ENCODE data around the gene DYNLT5. TPM values are rescaled to one million over a fixed set of nuclear protein-coding genes. Genes with fewer than 3 reads are reported as not detected.

The DYNLT5 gene
- total and polyA plus RNA-seq, 2 donors (not counting 1 experiment from before 2014, with no cell fraction given) = 0.32 to 0.50 TPM

GRCh38 chr1:66770240-66770639, 18.0 kb downstream of the DYNLT5 start:
- H3K9me3 ChIP-seq (ENCODE audit: control insufficient read depth, insufficient read depth, low read depth, low read length) = no peaks in the 10 kb centered on the region
- no peak overlapping the region for H3K27ac ChIP-seq (ENCODE audit: insufficient read depth, low read length)
- H3K9ac ChIP-seq (ENCODE audit: insufficient read depth, low read length) = no peak overlapping the region
- no peaks in the 10 kb centered on the region for H4K20me1 ChIP-seq (ENCODE audit: control insufficient read depth, extremely low read depth, insufficient read depth, low read length)
- H3K27me3 ChIP-seq (ENCODE audit: control insufficient read depth, insufficient read depth, low read length) = no peaks in the 10 kb centered on the region
- no peaks in the 10 kb centered on the region for H3K4me1 ChIP-seq (ENCODE audit: control insufficient read depth, extremely low read depth, insufficient read depth, low read length)
- no peak overlapping the region for H3K4me3 ChIP-seq (replicated peaks in 1 of 4; ENCODE audit: control extremely low read depth in 1 of 4, insufficient read depth in 1 of 4, low read depth in 3 of 4, low read length in 4 of 4)
- no peaks in the 10 kb centered on the region for H3K79me2 ChIP-seq (ENCODE audit: control insufficient read depth, insufficient read depth, low read length)
- H3K4me2 ChIP-seq (ENCODE audit: extremely low read depth, insufficient read depth, low read length) = no peak overlapping the region
- no peak overlapping the region for H2AFZ ChIP-seq (ENCODE audit: low read length)
- H3K36me3 ChIP-seq (ENCODE audit: control insufficient read depth, insufficient read depth, low read length) = no peaks in the 10 kb centered on the region
- no peak for TF ChIP-seq CTCF (conservative IDR thresholded peaks at IDR 0.05 in 1 of 2, IDR thresholded peaks at IDR 0.05 in 1 of 2; ENCODE audit: low read depth in 1 of 2, low read length in 2 of 2)
- no peak for TF ChIP-seq EZH2 (IDR thresholded peaks at IDR 0.05; ENCODE audit: low read length, missing control alignments)
- no peak for DNase-seq (ENCODE audit: low read depth in 2 of 2)

GRCh38 chr1:66770694-66771093, 18.4 kb downstream of the DYNLT5 start:
- Histone ChIP-seq H3K4me2 (ENCODE audit: extremely low read depth, insufficient read depth, low read length) (no peak overlapping the region), H3K4me1 (ENCODE audit: control insufficient read depth, extremely low read depth, insufficient read depth, low read length) (no peaks in the 10 kb centered on the region), H3K36me3 (ENCODE audit: control insufficient read depth, insufficient read depth, low read length) (no peaks in the 10 kb centered on the region), H3K79me2 (ENCODE audit: control insufficient read depth, insufficient read depth, low read length) (no peaks in the 10 kb centered on the region), H4K20me1 (ENCODE audit: control insufficient read depth, extremely low read depth, insufficient read depth, low read length) (no peaks in the 10 kb centered on the region), H3K9me3 (ENCODE audit: control insufficient read depth, insufficient read depth, low read depth, low read length) (no peaks in the 10 kb centered on the region), H2AFZ (ENCODE audit: low read length) (no peak overlapping the region), H3K27ac (ENCODE audit: insufficient read depth, low read length) (no peak overlapping the region), H3K27me3 (ENCODE audit: control insufficient read depth, insufficient read depth, low read length) (no peaks in the 10 kb centered on the region), H3K9ac (ENCODE audit: insufficient read depth, low read length) (no peak overlapping the region), H3K4me3 (replicated peaks in 1 of 4; ENCODE audit: control extremely low read depth in 1 of 4, insufficient read depth in 1 of 4, low read depth in 3 of 4, low read length in 4 of 4) (no peak overlapping the region)
- DNase-seq (ENCODE audit: low read depth in 2 of 2) = no peak
- TF ChIP-seq EZH2 (IDR thresholded peaks at IDR 0.05; ENCODE audit: low read length, missing control alignments) = no peak
- no peak for TF ChIP-seq CTCF (conservative IDR thresholded peaks at IDR 0.05 in 1 of 2, IDR thresholded peaks at IDR 0.05 in 1 of 2; ENCODE audit: low read depth in 1 of 2, low read length in 2 of 2)

DNA sequence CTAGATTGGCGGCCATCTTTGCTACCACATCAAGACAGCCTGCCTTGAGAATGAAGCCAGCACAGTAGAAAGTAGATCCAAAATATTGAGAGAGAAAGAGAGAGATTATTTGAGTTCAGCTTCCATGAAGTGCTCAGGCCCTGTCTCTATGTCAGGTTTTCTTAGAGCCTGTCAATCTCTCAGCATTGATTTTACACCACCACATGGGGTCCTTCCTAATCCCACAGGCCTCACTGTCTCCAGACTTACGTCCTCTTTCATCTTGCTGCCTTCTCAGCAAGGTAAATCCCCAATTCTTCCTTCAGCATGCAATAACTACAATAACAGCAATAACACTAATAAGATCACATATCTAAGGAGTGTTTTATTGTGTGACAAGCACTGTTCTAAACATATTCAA, 21.0 kb downstream of the DYNLT5 start:
- Histone ChIP-seq H3K9me3 (ENCODE audit: control insufficient read depth, insufficient read depth, low read depth, low read length) (no peaks in the 10 kb centered on the region), H3K79me2 (ENCODE audit: control insufficient read depth, insufficient read depth, low read length) (no peaks in the 10 kb centered on the region), H3K4me3 (replicated peaks in 1 of 4; ENCODE audit: control extremely low read depth in 1 of 4, insufficient read depth in 1 of 4, low read depth in 3 of 4, low read length in 4 of 4) (no peak overlapping the region), H3K27ac (ENCODE audit: insufficient read depth, low read length) (no peak overlapping the region), H2AFZ (ENCODE audit: low read length) (no peak overlapping the region), H3K4me2 (ENCODE audit: extremely low read depth, insufficient read depth, low read length) (no peak overlapping the region), H3K9ac (ENCODE audit: insufficient read depth, low read length) (no peak overlapping the region), H4K20me1 (ENCODE audit: control insufficient read depth, extremely low read depth, insufficient read depth, low read length) (no peaks in the 10 kb centered on the region), H3K36me3 (ENCODE audit: control insufficient read depth, insufficient read depth, low read length) (no peaks in the 10 kb centered on the region), H3K27me3 (ENCODE audit: control insufficient read depth, insufficient read depth, low read length) (no peaks in the 10 kb centered on the region), H3K4me1 (ENCODE audit: control insufficient read depth, extremely low read depth, insufficient read depth, low read length) (no peaks in the 10 kb centered on the region)
- no peak for TF ChIP-seq EZH2 (IDR thresholded peaks at IDR 0.05; ENCODE audit: low read length, missing control alignments)
- no peak for TF ChIP-seq CTCF (conservative IDR thresholded peaks at IDR 0.05 in 1 of 2, IDR thresholded peaks at IDR 0.05 in 1 of 2; ENCODE audit: low read depth in 1 of 2, low read length in 2 of 2)
- no peak for DNase-seq (ENCODE audit: low read depth in 2 of 2)

All from fibroblast of lung (primary cell).